HFFc6 (cell line): ENCODE results near the gene CTDSP1. TPM values are rescaled to one million over a fixed set of nuclear protein-coding genes. Genes with fewer than 3 reads are reported as not detected.

Source experiments
- DNase-seq: peaks from one replicate; pipeline ENCODE4 v3.0.0-alpha.2; 2018
- H3K27ac Mint-ChIP-seq: 2 replicates; pipeline ENCODE4 v1.8.0; 2020; ENCODE audit warnings: mild to moderate bottlenecking, mixed read lengths
- H3K27me3 Mint-ChIP-seq: 2 replicates; pipeline ENCODE4 v1.8.0; 2021; ENCODE audit warnings: mild to moderate bottlenecking, moderate library complexity, mixed read lengths; ENCODE audit not compliant: insufficient read depth
- H3K36me3 Mint-ChIP-seq: 2 replicates; pipeline ENCODE4 v1.8.0; 2021; ENCODE audit warnings: low read depth, mixed read lengths
- H3K4me1 Mint-ChIP-seq: 2 replicates; pipeline ENCODE4 v1.8.0; 2020; ENCODE audit warnings: low read depth, mixed read lengths
- H3K4me3 Mint-ChIP-seq: 2 replicates; pipeline ENCODE4 v1.8.0; 2020; ENCODE audit warnings: mild to moderate bottlenecking, moderate library complexity, mixed read lengths
- H3K9me3 Mint-ChIP-seq: 2 replicates; pipeline ENCODE4 v1.8.0; 2020; ENCODE audit warnings: mild to moderate bottlenecking, mixed read lengths
- CTCF ChIP-seq: fragments of 200-600 bp; sonication (generic); IDR thresholded peaks from 2 replicates; pipeline ENCODE4 v1.5.0; 2021; ENCODE audit warnings: antibody characterized with exemption, mild to moderate bottlenecking
- microRNA-seq: library from miRNA; unstranded; fragments of <30 nt; microRNA quantifications from one replicate; pipeline ENCODE4, GENCODE V29; 2019
- total RNA-seq, 6 experiments: library from RNA; stranded (reverse); fragmentation: NEBNext Ultra II Directional; extraction: Animal tissue kit (Norgen Biotek cat#: 25700); gene quantifications; 2 replicates in 1 of 6; 3 replicates in 5 of 6; pipeline ENCODE4 v1.2.3, GENCODE V29; 2021

The CTDSP1 gene
- total RNA-seq, 6 experiments from 2014 or later = 72.0 to 82.0 (median 75.5) TPM

- H3K27ac Mint-ChIP-seq = no peak overlapping the region
- H3K36me3 Mint-ChIP-seq = no peaks in the 10 kb centered on the region
- H3K9me3 Mint-ChIP-seq = no peaks in the 10 kb centered on the region
- H3K4me3 Mint-ChIP-seq = no peak overlapping the region
- no peak for DNase-seq
- H3K4me1 Mint-ChIP-seq = peaks cover 11% of the 10 kb centered on the region
- no peaks in the 10 kb centered on the region; the same call in 1 of the 2 replicates for H3K27me3 Mint-ChIP-seq
- TF ChIP-seq CTCF = no peak
Measured at GRCh38 chr2:218446547-218446946, 46.9 kb downstream of the CTDSP1 start.

GRCh38 chr2:218447072-218447471 lies 47.4 kb downstream of the CTDSP1 start:
- Mint-ChIP-seq H3K9me3 (no peaks in the 10 kb centered on the region), H3K27ac (no peak overlapping the region), H3K36me3 (no peaks in the 10 kb centered on the region), H3K27me3 (no peaks in the 10 kb centered on the region), H3K4me3 (no peak overlapping the region), H3K4me1 (peaks cover 11% of the 10 kb centered on the region)
- DNase-seq = no peak
- TF ChIP-seq CTCF = no peak

GRCh38 chr2:218448934-218449333 lies 49.3 kb downstream of the CTDSP1 start:
- Mint-ChIP-seq H3K27ac (peak overlapping the region; percentile 48; the same call in 1 of the 2 replicates), H3K4me3 (no peak overlapping the region)

GRCh38 chr2:218452079-218452478 lies 52.4 kb downstream of the CTDSP1 start:
- H3K9me3 Mint-ChIP-seq = no peaks in the 10 kb centered on the region
- H3K27me3 Mint-ChIP-seq = no peaks in the 10 kb centered on the region
- peaks cover 12% of the 10 kb centered on the region for H3K36me3 Mint-ChIP-seq
- TF ChIP-seq CTCF = no peak
- no peak overlapping the region for H3K4me3 Mint-ChIP-seq
- H3K27ac Mint-ChIP-seq = no peak overlapping the region
- H3K4me1 Mint-ChIP-seq = peaks cover 11% of the 10 kb centered on the region
- DNase-seq = no peak

More at GRCh38 chr2:218448934-218449333, 49.3 kb downstream of the CTDSP1 start:
- TF ChIP-seq CTCF = no peak
- Mint-ChIP-seq H3K9me3 (no peaks in the 10 kb centered on the region), H3K36me3 (no peaks in the 10 kb centered on the region), H3K4me1 (peaks cover 11% of the 10 kb centered on the region), H3K27me3 (no peaks in the 10 kb centered on the region)
- peak; percentile 33 for DNase-seq

Small RNA genes lying within 50 kb of the gene (microRNA-seq; reads per million reads assigned to microRNA genes)
- gene MIR26B = 12,655 reads per million, percentile 95 among the genes with 10 or more reads in this experiment

Other genes starting within 250 kb of the CTDSP1 start
- not detected for gene CXCR1, start 232.9 kb upstream of the CTDSP1 start, total RNA-seq
- gene ARPC2, start 182.7 kb upstream of the CTDSP1 start, total RNA-seq = 100 to 1,000 TPM; 458 to 516 (median 500) TPM
- gene GPBAR1, start 138.9 kb upstream of the CTDSP1 start, total RNA-seq = under 1 TPM in 5 of 6 experiments, not detected in 1; 0.10 to 0.17 (median 0.12) TPM
- 10 to 100 TPM; 71.6 to 91.3 (median 80.4) TPM for gene AAMP, start 129.7 kb upstream of the CTDSP1 start, total RNA-seq
- gene PNKD, start 129.3 kb upstream of the CTDSP1 start, total RNA-seq = 10 to 100 TPM; 50.8 to 62.8 (median 57.7) TPM
- gene TMBIM1, start 107.4 kb upstream of the CTDSP1 start, total RNA-seq = 100 to 1,000 TPM; 163 to 187 (median 176) TPM
- gene CATIP, start 43.0 kb upstream of the CTDSP1 start, total RNA-seq = not detected
- gene SLC11A1, start 17.6 kb upstream of the CTDSP1 start, total RNA-seq = under 1 TPM; 0.05 to 0.16 (median 0.11) TPM
- not detected for gene VIL1, start 19.3 kb downstream of the CTDSP1 start, total RNA-seq
- 1 to 10 TPM; 6.1 to 7.4 (median 6.8) TPM for gene USP37, start 168.5 kb downstream of the CTDSP1 start, total RNA-seq
- gene CNOT9, start 169.0 kb downstream of the CTDSP1 start, total RNA-seq = 10 to 100 TPM; 36.9 to 57.5 (median 49.3) TPM
- 1 to 10 TPM in 2 of 6 experiments, under 1 TPM in 4; 0.61 to 1.3 (median 0.83) TPM for gene PLCD4, start 208.0 kb downstream of the CTDSP1 start, total RNA-seq